SK-N-SH (cell line): Measurements from ENCODE around the gene OAF. TPM values are rescaled to one million over a fixed set of nuclear protein-coding genes. Genes with fewer than 3 reads are reported as not detected.

Source experiments
- CTCF ChIA-PET: fragments of 300-600, 350-600 bp; formaldehyde crosslinking; extraction: SDS; loops from one replicate; lab custom pipeline; 2021; lab: Yijun Ruan, JAX
- POLR2A ChIA-PET: fragments of 350-600 bp; sonication (Branson Sonifier 250); formaldehyde crosslinking; extraction: SDS; loops from one replicate; lab custom pipeline; 2020; ENCODE audit warnings: antibody characterized with exemption, inconsistent platforms; lab: Yijun Ruan, JAX
- DNase-seq: peaks from one replicate; pipeline ENCODE4 v3.0.0; 2012
- H2AFZ ChIP-seq: fragments of 200-600 bp; sonication (generic); 2 replicates; pipeline ENCODE4 v1.8.1; 2016; ENCODE audit warnings: antibody characterized with exemption, mild to moderate bottlenecking, low read depth
- H3F3A ChIP-seq: fragments of 200-600 bp; sonication (generic); replicated peaks from 2 replicates; pipeline ENCODE3; 2016; ENCODE audit warnings: antibody characterized with exemption, mild to moderate bottlenecking; ENCODE audit not compliant: insufficient read depth
- H3K27ac ChIP-seq, 2 experiments: fragments of 200-500 bp in 1 of 2; fragments of 200-600 bp in 1 of 2; sonication (Bioruptor generic) in 1 of 2; sonication (generic), shearing (Covaris generic) in 1 of 2; 2 replicates each; pipeline versions ENCODE4 v1.5.1 to v1.6.1; 2014 to 2016; ENCODE audit warnings: low read depth in 2 of 2, inconsistent platforms in 1 of 2, low read length in 1 of 2, mild to moderate bottlenecking in 1 of 2, mixed read lengths in 1 of 2
- H3K27me3 ChIP-seq: fragments of 200-600 bp; sonication (generic), shearing (Covaris generic); 2 replicates; pipeline ENCODE4 v1.6.1; 2016; ENCODE audit warnings: mixed run types; ENCODE audit not compliant: insufficient read depth
- H3K36me3 ChIP-seq, 2 experiments: fragments of 200-500 bp in 1 of 2; fragments of 200-600 bp in 1 of 2; sonication (Bioruptor generic) in 1 of 2; sonication (generic) in 1 of 2; replicated peaks in 1 of 2; 2 replicates each; pipeline versions ENCODE3 to v1.5.1; 2014 to 2016; ENCODE audit warnings: low read length in 1 of 2, mild to moderate bottlenecking in 1 of 2; ENCODE audit not compliant: insufficient read depth in 2 of 2, control insufficient read depth in 1 of 2
- H3K4me1 ChIP-seq, 2 experiments: fragments of 200-500 bp in 1 of 2; fragments of 200-600 bp in 1 of 2; sonication (Bioruptor generic) in 1 of 2; sonication (generic), shearing (Covaris generic) in 1 of 2; 2 replicates each; pipeline versions ENCODE4 v1.5.1 to v1.6.1; 2014 to 2016; ENCODE audit warnings: low read depth in 1 of 2, low read length in 1 of 2, mixed run types in 1 of 2; ENCODE audit not compliant: insufficient read depth in 2 of 2, control insufficient read depth in 1 of 2
- H3K4me2 ChIP-seq: fragments of 200-600 bp; sonication (generic), shearing (Covaris generic); 2 replicates; pipeline ENCODE4 v1.6.1; 2017; ENCODE audit warnings: mixed run types
- H3K4me3 ChIP-seq, 2 experiments: fragments of 200-500 bp in 1 of 2; fragments of 200-600 bp in 1 of 2; sonication (Bioruptor generic) in 1 of 2; sonication (generic), shearing (Covaris generic) in 1 of 2; 2 replicates each; pipeline versions ENCODE4 v1.5.1 to v1.8.1; 2014 to 2016; ENCODE audit warnings: low read depth in 2 of 2, inconsistent platforms in 1 of 2, low read length in 1 of 2, mild to moderate bottlenecking in 1 of 2, mixed read lengths in 1 of 2, moderate library complexity in 1 of 2
- H3K79me2 ChIP-seq: fragments of 200-600 bp; sonication (generic); 2 replicates; pipeline ENCODE4 v1.8.1; 2017; ENCODE audit warnings: mild to moderate bottlenecking; ENCODE audit not compliant: insufficient read depth
- H3K9ac ChIP-seq: fragments of 200-600 bp; sonication (generic); 2 replicates; pipeline ENCODE4 v1.6.1; 2017; ENCODE audit warnings: mixed run types
- H3K9me2 ChIP-seq: fragments of 200-600 bp; sonication (generic); 2 replicates; pipeline ENCODE4 v1.6.1; 2017; ENCODE audit warnings: mixed run types
- H3K9me3 ChIP-seq: fragments of 200-600 bp; sonication (generic); 2 replicates; pipeline ENCODE4 v1.6.1; 2017; ENCODE audit warnings: mixed run types, mild to moderate bottlenecking, moderate library complexity
- H4K20me1 ChIP-seq: fragments of 200-600 bp; sonication (generic); 2 replicates; pipeline ENCODE4 v1.6.1; 2017; ENCODE audit warnings: mild to moderate bottlenecking, mixed run types; ENCODE audit not compliant: insufficient read depth
- EP300 ChIP-seq, 2 experiments: IDR thresholded peaks; 2 replicates each; pipeline versions ENCODE4 v1.4.0 to v1.6.1; 2012; ENCODE audit warnings: borderline replicate concordance in 1 of 2, low read depth in 1 of 2, low read length in 1 of 2
- EZH2phosphoT487 ChIP-seq: fragments of 200-600 bp; sonication (generic); IDR thresholded peaks from 2 replicates; pipeline ENCODE4 v1.6.1; 2017; ENCODE audit warnings: low read depth, mixed run types, mild to moderate bottlenecking, antibody characterized with exemption, moderate library complexity, borderline replicate concordance
- FOSL2 ChIP-seq: IDR thresholded peaks from 2 replicates; pipeline ENCODE4 v1.4.0; 2012; ENCODE audit warnings: low read depth, mild to moderate bottlenecking, moderate library complexity, borderline replicate concordance
- FOXM1 ChIP-seq: IDR thresholded peaks from 2 replicates; pipeline ENCODE4 v1.4.0; 2012; ENCODE audit warnings: low read depth, mild to moderate bottlenecking
- GABPA ChIP-seq: IDR thresholded peaks from 2 replicates; pipeline ENCODE4 v1.4.0; 2012; ENCODE audit warnings: low read depth, mild to moderate bottlenecking
- GATA2 ChIP-seq: sonication (generic); formaldehyde crosslinking; IDR thresholded peaks from 2 replicates; pipeline ENCODE4 v1.5.0; 2020; ENCODE audit warnings: mild to moderate bottlenecking, missing genetic modification reagents
- IRF3 ChIP-seq: fragments of 150-350 bp; IDR thresholded peaks from 2 replicates; pipeline ENCODE4 v1.6.1; 2016; ENCODE audit warnings: mild to moderate bottlenecking, low read depth, low read length
- MXI1 ChIP-seq: IDR thresholded peaks from 2 replicates; pipeline ENCODE4 v1.6.1; 2012; ENCODE audit warnings: mild to moderate bottlenecking, low read depth, low read length, improper control_type of control experiment
- NRF1 ChIP-seq: IDR thresholded peaks from 2 replicates; pipeline ENCODE4 v1.6.1; 2012; ENCODE audit warnings: low read depth, mild to moderate bottlenecking, low read length
- RAD21 ChIP-seq: IDR thresholded peaks from 2 replicates; pipeline ENCODE4 v1.6.1; 2012; ENCODE audit warnings: mild to moderate bottlenecking, low read length
- RFX5 ChIP-seq: IDR thresholded peaks from 2 replicates; pipeline ENCODE4 v1.6.1; 2012; ENCODE audit warnings: mild to moderate bottlenecking, improper control_type of control experiment, low read length
- RXRA ChIP-seq: IDR thresholded peaks from 2 replicates; pipeline ENCODE4 v1.4.0; 2012; ENCODE audit warnings: low read depth, mild to moderate bottlenecking, borderline replicate concordance
- SMC3 ChIP-seq: IDR thresholded peaks from 2 replicates; pipeline ENCODE4 v1.6.1; 2012; ENCODE audit warnings: low read depth, low read length, improper control_type of control experiment
- TCF12 ChIP-seq: IDR thresholded peaks from 2 replicates; pipeline ENCODE4 v1.4.0; 2012
- TEAD4 ChIP-seq: IDR thresholded peaks from 2 replicates; pipeline ENCODE4 v1.4.0; 2012; ENCODE audit warnings: mild to moderate bottlenecking, borderline replicate concordance; ENCODE audit not compliant: insufficient read depth
- WGBS: methylation state at CpG from one replicate; pipeline ENCODE4 v1.1.6; 2017; ENCODE audit warnings: low lambda C conversion rate; 5-methylcytosine and 5-hydroxymethylcytosine counted together
- polyA plus RNA-seq, 3 experiments: library from polyadenylated mRNA; depleted of rRNA; stranded (reverse); fragments of >200 nt; gene quantifications; 2 replicates each; pipeline ENCODE4 v1.2.3, GENCODE V29; 2012
- TF ChIP-seq, protein P1 (sequence below): fragments of 200-600 bp; sonication (generic); IDR thresholded peaks from 2 replicates; pipeline ENCODE4 v1.6.1; 2017; ENCODE audit warnings: antibody characterized with exemption, mild to moderate bottlenecking, moderate library complexity
- TF ChIP-seq, protein P2 (sequence below): IDR thresholded peaks from 2 replicates; pipeline ENCODE4 v1.4.0; 2012; ENCODE audit warnings: low read depth, borderline replicate concordance

Gene OAF
- polyA plus RNA-seq, 1 of the 3 experiments (the other 2 are of a cell fraction), result 28.0 TPM

DNA sequence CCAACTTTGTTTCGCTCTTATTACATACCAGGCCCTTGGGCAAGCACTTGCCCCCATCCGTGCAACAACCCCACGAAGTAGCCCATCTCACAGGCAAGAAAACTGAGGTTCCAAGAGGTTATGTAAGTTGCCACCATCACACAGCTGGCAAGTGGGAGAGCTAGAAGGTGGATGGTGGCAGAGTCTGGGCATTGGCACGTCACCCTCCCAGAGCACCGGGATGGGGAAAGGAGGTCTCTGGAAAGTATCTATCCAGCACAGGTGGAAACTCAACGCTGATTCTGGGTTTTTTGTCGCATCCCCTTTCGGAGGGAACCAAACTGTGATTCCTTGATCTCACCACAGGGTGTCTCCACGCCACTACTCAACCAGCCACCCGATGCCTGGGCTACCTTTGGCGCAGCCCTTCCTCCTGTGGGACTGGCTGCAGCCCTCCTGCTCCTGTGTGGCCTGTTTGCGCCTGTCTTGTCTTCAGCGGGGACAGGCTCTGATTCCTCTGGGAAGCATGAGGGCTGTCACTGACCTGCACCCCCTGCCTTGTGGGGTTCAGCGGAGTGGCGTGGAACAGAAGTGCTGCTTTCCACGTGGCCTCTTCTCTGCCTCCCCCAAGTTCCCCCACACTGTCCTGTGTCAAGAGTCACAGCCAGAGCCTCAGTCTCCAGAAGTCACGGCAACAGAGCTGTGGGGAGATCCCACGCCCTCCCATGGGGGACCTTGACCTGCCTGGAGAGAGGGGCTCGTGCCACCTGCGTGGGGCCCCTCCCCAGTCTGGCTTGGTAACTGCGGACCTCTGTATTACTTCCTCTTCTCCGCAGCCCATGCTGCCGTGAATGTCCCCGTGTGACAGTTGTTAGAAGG is 38.5 kb upstream of the OAF start:
- Histone ChIP-seq H3K27ac (no peak overlapping the region), H3K27me3 (peaks cover 25% of the 10 kb centered on the region; the same call in 1 of the 2 replicates), H3K79me2 (no peaks in the 10 kb centered on the region), H3K4me2 (no peak overlapping the region), H2AFZ (no peak overlapping the region), H3F3A (no peaks in the 10 kb centered on the region), H3K36me3 (no peaks in the 10 kb centered on the region), H3K4me1 (peaks cover 0 to 15% of the 10 kb centered on the region in 2 experiments; a peak in 1 of 4 replicates), H3K9me2 (no peaks in the 10 kb centered on the region), H3K9ac (no peak overlapping the region), H4K20me1 (no peaks in the 10 kb centered on the region), H3K9me3 (no peaks in the 10 kb centered on the region), H3K4me3 (no peak overlapping the region; a peak in 1 of 4 replicates)
- TF ChIP-seq, protein P1, sequence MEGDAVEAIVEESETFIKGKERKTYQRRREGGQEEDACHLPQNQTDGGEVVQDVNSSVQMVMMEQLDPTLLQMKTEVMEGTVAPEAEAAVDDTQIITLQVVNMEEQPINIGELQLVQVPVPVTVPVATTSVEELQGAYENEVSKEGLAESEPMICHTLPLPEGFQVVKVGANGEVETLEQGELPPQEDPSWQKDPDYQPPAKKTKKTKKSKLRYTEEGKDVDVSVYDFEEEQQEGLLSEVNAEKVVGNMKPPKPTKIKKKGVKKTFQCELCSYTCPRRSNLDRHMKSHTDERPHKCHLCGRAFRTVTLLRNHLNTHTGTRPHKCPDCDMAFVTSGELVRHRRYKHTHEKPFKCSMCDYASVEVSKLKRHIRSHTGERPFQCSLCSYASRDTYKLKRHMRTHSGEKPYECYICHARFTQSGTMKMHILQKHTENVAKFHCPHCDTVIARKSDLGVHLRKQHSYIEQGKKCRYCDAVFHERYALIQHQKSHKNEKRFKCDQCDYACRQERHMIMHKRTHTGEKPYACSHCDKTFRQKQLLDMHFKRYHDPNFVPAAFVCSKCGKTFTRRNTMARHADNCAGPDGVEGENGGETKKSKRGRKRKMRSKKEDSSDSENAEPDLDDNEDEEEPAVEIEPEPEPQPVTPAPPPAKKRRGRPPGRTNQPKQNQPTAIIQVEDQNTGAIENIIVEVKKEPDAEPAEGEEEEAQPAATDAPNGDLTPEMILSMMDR, result peak; percentile 74
- TF ChIP-seq NRF1 (0 out of 2 replicates have a peak, but pooled peaks have one; percentile 25), RFX5 (no peak), FOSL2 (no peak), RAD21 (peak; percentile 100), GATA2 (CRISPR knock-in tag) (no peak), MXI1 (0 out of 2 replicates have a peak, but pooled peaks have one; percentile 42), SMC3 (peak; percentile 100)
- DNase-seq, result peak; percentile 88
- POLR2A ChIA-PET, result no interaction called here
- 33% methylated on average over 18 of the region's 24 CpGs for WGBS
- CTCF ChIA-PET, result interaction anchor here (0.6 to 12.7 kb wide), 32 partner anchors 9 to 445 kb away, joined by 3 to 400 read pairs (median 4); partner anchors contain the start of genes POU2F3 and TRIM29

- H3K36me3 ChIP-seq, result no peaks in the 10 kb centered on the region
- H3K79me2 ChIP-seq, result no peaks in the 10 kb centered on the region
- no peak overlapping the region for H2AFZ ChIP-seq
- no peaks in the 10 kb centered on the region for H3F3A ChIP-seq
- no peak overlapping the region for H3K4me2 ChIP-seq
- ChIA-PET CTCF (interaction anchor here (0.7 to 12.7 kb wide), 17 partner anchors 9 to 161 kb away, joined by 3 to 400 read pairs (median 8); partner anchors contain the start of gene TRIM29), POLR2A (no interaction called here)
- H3K9me3 ChIP-seq, result no peaks in the 10 kb centered on the region
- H3K9ac ChIP-seq, result no peak overlapping the region
- H3K4me1 ChIP-seq, result peaks cover 0 to 15% of the 10 kb centered on the region in 2 experiments; a peak in 1 of 4 replicates
- no peaks in the 10 kb centered on the region for H4K20me1 ChIP-seq
- peaks cover 25% of the 10 kb centered on the region; the same call in 1 of the 2 replicates for H3K27me3 ChIP-seq
- H3K27ac ChIP-seq, result no peak overlapping the region
- H3K4me3 ChIP-seq, result no peak overlapping the region
- 41% methylated on average over 8 of the region's 11 CpGs for WGBS
- H3K9me2 ChIP-seq, result no peaks in the 10 kb centered on the region
- peak; percentile 60 for DNase-seq
- TF ChIP-seq MXI1 (no peak), RFX5 (no peak), GABPA (no peak), TCF12 (no peak), SMC3 (no peak), IRF3 (no peak), RAD21 (peak; percentile 14; the same call in 1 of the 2 replicates), RXRA (no peak), EP300 (IDR thresholded peaks at IDR 0.05; ENCODE audit: borderline replicate concordance in 1 of 2, low read depth in 1 of 2, low read length in 1 of 2) (peak in 1 of 2 experiments; percentile 65; a peak in 1 of 4 replicates), EZH2phosphoT487 (no peak), TEAD4 (no peak), FOXM1 (no peak)
- TF ChIP-seq, protein P2, sequence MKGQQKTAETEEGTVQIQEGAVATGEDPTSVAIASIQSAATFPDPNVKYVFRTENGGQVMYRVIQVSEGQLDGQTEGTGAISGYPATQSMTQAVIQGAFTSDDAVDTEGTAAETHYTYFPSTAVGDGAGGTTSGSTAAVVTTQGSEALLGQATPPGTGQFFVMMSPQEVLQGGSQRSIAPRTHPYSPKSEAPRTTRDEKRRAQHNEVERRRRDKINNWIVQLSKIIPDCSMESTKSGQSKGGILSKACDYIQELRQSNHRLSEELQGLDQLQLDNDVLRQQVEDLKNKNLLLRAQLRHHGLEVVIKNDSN, result no peak
- TF ChIP-seq, protein P1, result no peak
These were observed 37.7 kb upstream of the OAF start for GRCh38 chr11:120173019-120173705.
